Measurements from ENCODE around the gene MTA3.

DNA sequence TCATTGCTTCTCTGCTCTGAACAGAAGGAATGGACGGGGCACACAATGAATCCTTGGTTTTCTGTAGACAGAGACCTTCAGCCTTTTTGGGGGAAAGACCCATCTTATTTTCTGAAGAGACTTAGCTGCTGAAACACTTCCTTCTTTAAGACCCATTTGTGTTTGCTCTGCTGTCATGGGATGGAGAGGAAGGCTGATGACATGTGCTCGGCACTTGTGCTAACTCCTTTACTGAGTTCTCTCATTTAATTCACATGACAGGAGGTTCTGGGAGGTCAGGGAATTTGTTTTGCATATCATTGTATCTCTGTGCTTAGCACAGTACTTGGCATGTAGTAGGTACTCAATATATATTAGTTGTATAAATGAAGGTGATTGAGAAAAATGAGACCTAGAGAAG, 156.5 kb downstream of the MTA3 start:
- TF ChIP-seq, protein P1, sequence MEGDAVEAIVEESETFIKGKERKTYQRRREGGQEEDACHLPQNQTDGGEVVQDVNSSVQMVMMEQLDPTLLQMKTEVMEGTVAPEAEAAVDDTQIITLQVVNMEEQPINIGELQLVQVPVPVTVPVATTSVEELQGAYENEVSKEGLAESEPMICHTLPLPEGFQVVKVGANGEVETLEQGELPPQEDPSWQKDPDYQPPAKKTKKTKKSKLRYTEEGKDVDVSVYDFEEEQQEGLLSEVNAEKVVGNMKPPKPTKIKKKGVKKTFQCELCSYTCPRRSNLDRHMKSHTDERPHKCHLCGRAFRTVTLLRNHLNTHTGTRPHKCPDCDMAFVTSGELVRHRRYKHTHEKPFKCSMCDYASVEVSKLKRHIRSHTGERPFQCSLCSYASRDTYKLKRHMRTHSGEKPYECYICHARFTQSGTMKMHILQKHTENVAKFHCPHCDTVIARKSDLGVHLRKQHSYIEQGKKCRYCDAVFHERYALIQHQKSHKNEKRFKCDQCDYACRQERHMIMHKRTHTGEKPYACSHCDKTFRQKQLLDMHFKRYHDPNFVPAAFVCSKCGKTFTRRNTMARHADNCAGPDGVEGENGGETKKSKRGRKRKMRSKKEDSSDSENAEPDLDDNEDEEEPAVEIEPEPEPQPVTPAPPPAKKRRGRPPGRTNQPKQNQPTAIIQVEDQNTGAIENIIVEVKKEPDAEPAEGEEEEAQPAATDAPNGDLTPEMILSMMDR (conservative IDR thresholded peaks at IDR 0.05; ENCODE audit: low read length): no peak
- TF ChIP-seq EZH2phosphoT487 (IDR thresholded peaks at IDR 0.05; ENCODE audit: borderline replicate concordance): no peak

Measured in Loucy (cell line).